ENCODE measurements around the gene AZIN2. TPM values are rescaled to one million over a fixed set of nuclear protein-coding genes. Genes with fewer than 3 reads are reported as not detected.
"Not testable (repeated sequence)": the region's sequence is repeated elsewhere in the genome, so short reads cannot be mapped to it uniquely, and the experiment has no call there.

Gene AZIN2
- total and polyA plus RNA-seq, 10 donors: 1.4 to 8.3 (median 3.0) TPM

GRCh38 chr1:33057095-33057494 is 23.9 kb upstream of the AZIN2 start:
- intact Hi-C loops (cut with DNase I; ENCODE audit: low total_unique reads): no loop called here
- DNase-seq: no peak

GRCh38 chr1:33060579-33061083 is 20.3 kb upstream of the AZIN2 start:
- intact Hi-C loops (cut with DNase I; ENCODE audit: low total_unique reads): no loop called here
- Histone ChIP-seq H3K4me3 (no peak overlapping the region), H3K27me3 (replicated peaks in 1 of 7) (no peaks in the 10 kb centered on the region), H3K9me3 (peaks cover 11 to 61% (median 46%) of the 10 kb centered on the region in 8 donors), H3K4me1 (peaks cover 0 to 6% (median under 1%) of the 10 kb centered on the region in 6 donors), H3K27ac (no peak overlapping the region), H3K36me3 (no peaks in the 10 kb centered on the region)
- DNase-seq: no peak
- 59 to 85% (median 80%) methylated on average over 2 of the region's 2 CpGs for WGBS, 5 donors
- TF ChIP-seq, protein P1, sequence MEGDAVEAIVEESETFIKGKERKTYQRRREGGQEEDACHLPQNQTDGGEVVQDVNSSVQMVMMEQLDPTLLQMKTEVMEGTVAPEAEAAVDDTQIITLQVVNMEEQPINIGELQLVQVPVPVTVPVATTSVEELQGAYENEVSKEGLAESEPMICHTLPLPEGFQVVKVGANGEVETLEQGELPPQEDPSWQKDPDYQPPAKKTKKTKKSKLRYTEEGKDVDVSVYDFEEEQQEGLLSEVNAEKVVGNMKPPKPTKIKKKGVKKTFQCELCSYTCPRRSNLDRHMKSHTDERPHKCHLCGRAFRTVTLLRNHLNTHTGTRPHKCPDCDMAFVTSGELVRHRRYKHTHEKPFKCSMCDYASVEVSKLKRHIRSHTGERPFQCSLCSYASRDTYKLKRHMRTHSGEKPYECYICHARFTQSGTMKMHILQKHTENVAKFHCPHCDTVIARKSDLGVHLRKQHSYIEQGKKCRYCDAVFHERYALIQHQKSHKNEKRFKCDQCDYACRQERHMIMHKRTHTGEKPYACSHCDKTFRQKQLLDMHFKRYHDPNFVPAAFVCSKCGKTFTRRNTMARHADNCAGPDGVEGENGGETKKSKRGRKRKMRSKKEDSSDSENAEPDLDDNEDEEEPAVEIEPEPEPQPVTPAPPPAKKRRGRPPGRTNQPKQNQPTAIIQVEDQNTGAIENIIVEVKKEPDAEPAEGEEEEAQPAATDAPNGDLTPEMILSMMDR (IDR thresholded peaks at IDR 0.05 in 8 of 11, conservative IDR thresholded peaks at IDR 0.05 in 3 of 11): no peak
- no peak for TF ChIP-seq POLR2AphosphoS5 (IDR thresholded peaks at IDR 0.05)
- TF ChIP-seq POLR2A (IDR thresholded peaks at IDR 0.05): no peak

More at GRCh38 chr1:33057095-33057494, 23.9 kb upstream of the AZIN2 start:
- H3K27me3 ChIP-seq (replicated peaks in 1 of 7): no peaks in the 10 kb centered on the region
- no peak overlapping the region for H3K27ac ChIP-seq
- TF ChIP-seq POLR2A (IDR thresholded peaks at IDR 0.05) (no peak), POLR2AphosphoS5 (IDR thresholded peaks at IDR 0.05) (no peak)
- TF ChIP-seq, protein P1 (IDR thresholded peaks at IDR 0.05 in 8 of 11, conservative IDR thresholded peaks at IDR 0.05 in 3 of 11): no peak
- peaks cover 0 to 15% (median 8%) of the 10 kb centered on the region in 6 donors for H3K4me1 ChIP-seq
- H3K36me3 ChIP-seq: no peaks in the 10 kb centered on the region
- H3K9me3 ChIP-seq: peaks cover 0 to 26% (median 10%) of the 10 kb centered on the region in 8 donors
- 49 to 78% (median 68%) methylated on average over 2 of the region's 2 CpGs for WGBS, 5 donors
- H3K4me3 ChIP-seq: no peak overlapping the region

DNA sequence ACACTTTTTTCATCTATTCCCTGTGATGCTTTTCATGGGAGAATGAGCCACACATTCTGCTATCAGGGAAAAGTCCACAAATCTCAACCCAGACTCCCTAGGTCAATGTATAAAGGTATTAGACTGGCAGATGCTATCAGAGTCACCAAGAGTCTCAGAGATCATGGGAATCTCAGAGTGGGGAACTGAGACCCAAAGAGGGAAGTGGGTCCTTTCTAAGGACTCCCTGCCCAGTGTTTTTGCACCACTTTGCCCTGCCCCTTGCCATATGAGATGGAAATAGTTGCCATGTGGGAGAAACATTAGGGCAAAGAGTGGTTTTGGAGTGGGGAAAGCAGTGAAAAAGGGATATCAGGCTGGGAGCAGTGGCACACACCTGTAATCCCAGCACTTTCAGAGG is 19.1 kb upstream of the AZIN2 start:
- Histone ChIP-seq H3K4me1 (peaks cover 0 to 5% (median 0%) of the 10 kb centered on the region in 6 donors), H3K27ac (no peak overlapping the region), H3K4me3 (no peak overlapping the region), H3K36me3 (no peaks in the 10 kb centered on the region), H3K27me3 (replicated peaks in 1 of 7) (no peaks in the 10 kb centered on the region), H3K9me3 (peaks cover 13 to 73% (median 58%) of the 10 kb centered on the region in 8 donors)
- intact Hi-C loops (cut with DNase I; ENCODE audit: low total_unique reads): no loop called here
- DNase-seq: no peak
- TF ChIP-seq, protein P1 (IDR thresholded peaks at IDR 0.05 in 8 of 11, conservative IDR thresholded peaks at IDR 0.05 in 3 of 11): no peak
- TF ChIP-seq POLR2AphosphoS5 (IDR thresholded peaks at IDR 0.05): no peak
- TF ChIP-seq POLR2A (IDR thresholded peaks at IDR 0.05): no peak

GRCh38 chr1:33064284-33064683 is 16.7 kb upstream of the AZIN2 start:
- WGBS, 5 donors: 92 to 94% (median 93%) methylated on average over 9 of the region's 9 CpGs

More at GRCh38 chr1:33064284-33064683, 16.7 kb upstream of the AZIN2 start:
- H3K4me3 ChIP-seq; H3K4me1 ChIP-seq; DNase-seq; H3K36me3 ChIP-seq; intact Hi-C loops (cut with DNase I; ENCODE audit: low total_unique reads); H3K27ac ChIP-seq; H3K27me3 ChIP-seq (replicated peaks in 1 of 7): not testable (repeated sequence)
- peaks cover 13 to 80% (median 63%) of the 10 kb centered on the region in 8 donors for H3K9me3 ChIP-seq

All from spleen (tissue), 11 donors.